HG03442 (cell line): ENCODE data around the gene SPEN.
"Not testable (repeated sequence)": the region's sequence is repeated elsewhere in the genome, so short reads cannot be mapped to it uniquely, and the experiment has no call there.

Experiments used
- ATAC-seq: cut with Tn5 transposase; IDR thresholded peaks from one replicate; pipeline ENCODE4 v1.9.1; 2021; ENCODE audit warnings: mild to moderate bottlenecking, moderate library complexity; ENCODE audit not compliant: unreplicated experiment

SPEN gene

DNA sequence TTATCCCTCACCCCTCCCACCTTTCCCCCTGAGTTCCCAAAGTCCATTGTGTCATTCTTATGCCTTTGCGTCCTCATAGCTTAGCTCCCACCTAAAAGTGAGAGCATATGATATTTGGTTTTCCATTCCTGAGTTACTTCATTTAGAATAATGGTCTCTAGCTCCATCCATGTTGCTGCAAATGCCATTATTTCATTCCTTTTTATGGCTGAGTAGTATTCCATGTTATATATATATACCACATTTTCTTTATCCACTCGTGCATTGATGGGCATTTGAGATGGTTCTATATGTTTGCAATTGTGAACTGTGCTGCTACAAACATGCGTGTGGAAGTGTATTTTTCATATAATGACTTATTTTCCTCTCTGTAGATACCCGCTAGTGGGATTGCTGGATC, 130.4 kb downstream of the SPEN start:
- not testable (repeated sequence) for ATAC-seq

GRCh38 chr1:15981679-15982078, 134.2 kb downstream of the SPEN start:
- no peak for ATAC-seq

DNA sequence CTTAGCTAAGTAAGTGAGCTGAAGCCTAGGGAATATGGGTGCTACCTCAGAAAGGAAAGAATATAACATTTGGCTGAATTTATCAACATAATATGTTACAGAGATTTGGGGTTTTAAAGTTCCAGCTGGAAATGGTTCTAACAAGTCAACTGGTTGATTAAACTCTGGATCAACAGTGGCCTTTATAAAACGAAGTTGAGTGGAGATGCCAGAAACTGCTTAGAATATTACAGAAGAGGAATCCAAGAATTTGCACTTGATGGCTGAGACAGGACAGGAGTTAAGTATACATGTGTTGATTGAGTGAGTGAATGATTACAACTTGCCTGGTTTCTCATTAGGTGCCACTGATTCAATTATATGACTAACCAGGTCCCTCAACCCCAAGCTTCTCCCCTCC, 135.8 kb downstream of the SPEN start:
- ATAC-seq: no peak

- ATAC-seq: no peak
Measured at GRCh38 chr1:15985611-15986297, 138.2 kb downstream of the SPEN start.

DNA sequence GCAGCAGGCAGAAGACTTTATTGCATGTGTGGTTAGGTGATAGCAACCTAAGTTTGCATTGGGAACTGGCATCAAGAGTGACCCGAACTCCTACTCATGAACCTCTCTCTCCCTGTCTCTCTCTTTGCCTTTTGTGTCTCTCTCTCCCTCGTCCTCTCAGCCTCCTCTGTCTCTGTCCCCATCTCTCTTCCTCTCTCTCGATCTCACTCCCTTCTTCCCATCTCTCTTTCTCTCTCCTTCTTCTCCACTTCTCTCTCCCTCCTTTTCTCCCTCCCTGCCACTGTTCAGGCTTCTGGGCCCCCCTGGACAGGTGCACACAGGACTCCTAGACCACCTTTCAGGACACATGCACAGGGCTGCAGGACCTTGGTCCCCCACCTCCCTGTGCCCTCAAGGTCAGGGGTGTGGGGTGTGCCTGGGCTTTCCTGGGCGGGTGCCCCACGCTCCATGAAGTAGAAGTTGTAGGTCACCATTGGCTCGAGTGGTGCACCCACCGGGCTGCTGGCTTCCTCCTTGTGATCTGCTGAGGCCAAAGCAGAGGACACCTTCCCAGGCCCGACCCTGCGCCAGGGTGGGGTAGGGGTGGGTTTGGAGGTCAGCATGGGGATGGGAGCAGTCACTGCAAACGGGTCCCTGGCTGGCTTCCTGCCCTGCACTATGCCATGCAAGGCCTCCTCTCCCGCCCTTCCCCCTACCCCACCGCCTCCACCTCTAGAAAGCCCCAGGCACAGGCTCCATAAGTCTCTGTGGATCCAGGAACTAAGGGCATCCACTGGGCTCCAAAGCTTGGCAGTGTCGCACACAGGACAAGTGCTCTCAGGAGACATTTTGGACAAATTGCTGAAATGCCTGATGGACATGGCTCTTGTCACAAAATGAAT, 141.6 kb downstream of the SPEN start:
- ATAC-seq: no peak

GRCh38 chr1:15989776-15990175, 142.3 kb downstream of the SPEN start:
- no peak for ATAC-seq
